Measurements from ENCODE around the gene CABYR. TPM values are rescaled to one million over a fixed set of nuclear protein-coding genes. Genes with fewer than 3 reads are reported as not detected.

CABYR gene
- total and polyA plus RNA-seq, 2 of the 13 experiments (the other 11 are each of a cell fraction or from before 2014, with no cell fraction given) = 0.71 to 0.88 TPM

DNA sequence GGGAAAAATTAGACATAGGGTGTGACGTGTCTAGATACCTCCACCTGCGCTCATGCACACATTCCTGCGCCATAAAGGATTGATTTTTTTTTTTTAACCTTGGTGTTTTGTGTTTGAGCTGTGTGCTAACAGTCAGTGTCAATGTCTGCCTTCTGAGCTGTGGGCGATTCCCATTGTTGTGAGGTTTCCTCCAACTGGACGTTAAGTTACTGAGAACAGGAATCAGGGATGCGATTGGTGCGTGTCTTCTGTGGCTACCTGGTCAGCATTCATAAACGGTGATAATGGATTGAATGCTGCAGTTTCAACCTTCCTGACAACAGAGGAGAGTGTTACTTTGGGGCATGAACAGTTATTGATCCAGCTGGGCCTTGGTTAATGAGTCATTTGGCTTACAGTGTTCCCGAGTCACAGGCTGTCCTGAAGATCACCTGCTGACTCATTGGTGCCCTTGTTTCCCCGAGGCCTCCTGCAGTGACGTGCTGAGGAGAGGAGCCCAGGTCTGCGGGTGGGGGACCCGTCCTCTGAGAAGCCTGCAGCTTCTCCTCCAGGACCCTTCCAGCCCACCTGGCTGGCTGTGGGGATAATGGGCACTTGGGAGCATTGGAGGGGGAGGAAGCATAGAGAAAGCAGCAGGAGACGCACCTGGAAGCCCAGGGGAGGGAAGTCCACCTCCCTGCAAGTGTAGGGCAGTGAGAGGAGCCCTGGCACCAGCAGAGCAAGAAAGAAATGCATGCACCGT, 25.8 kb upstream of the CABYR start (continued):
- TF ChIP-seq, protein P1, sequence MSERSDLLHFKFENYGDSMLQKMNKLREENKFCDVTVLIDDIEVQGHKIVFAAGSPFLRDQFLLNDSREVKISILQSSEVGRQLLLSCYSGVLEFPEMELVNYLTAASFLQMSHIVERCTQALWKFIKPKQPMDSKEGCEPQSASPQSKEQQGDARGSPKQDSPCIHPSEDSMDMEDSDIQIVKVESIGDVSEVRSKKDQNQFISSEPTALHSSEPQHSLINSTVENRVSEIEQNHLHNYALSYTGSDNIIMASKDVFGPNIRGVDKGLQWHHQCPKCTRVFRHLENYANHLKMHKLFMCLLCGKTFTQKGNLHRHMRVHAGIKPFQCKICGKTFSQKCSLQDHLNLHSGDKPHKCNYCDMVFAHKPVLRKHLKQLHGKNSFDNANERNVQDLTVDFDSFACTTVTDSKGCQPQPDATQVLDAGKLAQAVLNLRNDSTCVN (CRISPR knock-in tag; IDR thresholded peaks at IDR 0.05; ENCODE audit: borderline replicate concordance) = no peak
- TF ChIP-seq TOPORS (CRISPR knock-in tag; IDR thresholded peaks at IDR 0.05) = peak; percentile 63; the same call in 1 of the 2 replicates
- TF ChIP-seq, protein P2, sequence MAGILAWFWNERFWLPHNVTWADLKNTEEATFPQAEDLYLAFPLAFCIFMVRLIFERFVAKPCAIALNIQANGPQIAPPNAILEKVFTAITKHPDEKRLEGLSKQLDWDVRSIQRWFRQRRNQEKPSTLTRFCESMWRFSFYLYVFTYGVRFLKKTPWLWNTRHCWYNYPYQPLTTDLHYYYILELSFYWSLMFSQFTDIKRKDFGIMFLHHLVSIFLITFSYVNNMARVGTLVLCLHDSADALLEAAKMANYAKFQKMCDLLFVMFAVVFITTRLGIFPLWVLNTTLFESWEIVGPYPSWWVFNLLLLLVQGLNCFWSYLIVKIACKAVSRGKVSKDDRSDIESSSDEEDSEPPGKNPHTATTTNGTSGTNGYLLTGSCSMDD (CRISPR knock-in tag; IDR thresholded peaks at IDR 0.05) = no peak
- TF ChIP-seq CREM (IDR thresholded peaks at IDR 0.05) = peak; percentile 72; the same call in 1 of the 2 replicates
- TF ChIP-seq CREM (CRISPR knock-in tag; IDR thresholded peaks at IDR 0.05) = no peak
- TF ChIP-seq ZNF737 (CRISPR knock-in tag; IDR thresholded peaks at IDR 0.05; ENCODE audit: borderline replicate concordance) = no peak
- TF ChIP-seq, protein P3, sequence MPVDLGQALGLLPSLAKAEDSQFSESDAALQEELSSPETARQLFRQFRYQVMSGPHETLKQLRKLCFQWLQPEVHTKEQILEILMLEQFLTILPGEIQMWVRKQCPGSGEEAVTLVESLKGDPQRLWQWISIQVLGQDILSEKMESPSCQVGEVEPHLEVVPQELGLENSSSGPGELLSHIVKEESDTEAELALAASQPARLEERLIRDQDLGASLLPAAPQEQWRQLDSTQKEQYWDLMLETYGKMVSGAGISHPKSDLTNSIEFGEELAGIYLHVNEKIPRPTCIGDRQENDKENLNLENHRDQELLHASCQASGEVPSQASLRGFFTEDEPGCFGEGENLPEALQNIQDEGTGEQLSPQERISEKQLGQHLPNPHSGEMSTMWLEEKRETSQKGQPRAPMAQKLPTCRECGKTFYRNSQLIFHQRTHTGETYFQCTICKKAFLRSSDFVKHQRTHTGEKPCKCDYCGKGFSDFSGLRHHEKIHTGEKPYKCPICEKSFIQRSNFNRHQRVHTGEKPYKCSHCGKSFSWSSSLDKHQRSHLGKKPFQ (CRISPR knock-in tag; IDR thresholded peaks at IDR 0.05; ENCODE audit: insufficient replicate concordance) = no peak
- TF ChIP-seq ZNF20 (CRISPR knock-in tag; IDR thresholded peaks at IDR 0.05) = no peak
- TF ChIP-seq ASH2L (IDR thresholded peaks at IDR 0.05; ENCODE audit: insufficient read length, low read depth, low read length) = peak; percentile 86
- TF ChIP-seq JUNB (CRISPR knock-in tag; IDR thresholded peaks at IDR 0.05; ENCODE audit: borderline replicate concordance) = peak; percentile 95
- no peak; the same call in 2 of the 3 replicates for TF ChIP-seq MXI1 (IDR thresholded peaks at IDR 0.05; ENCODE audit: borderline replicate concordance, low read depth, low read length)
- no peak for TF ChIP-seq REXO4 (CRISPR knock-in tag; IDR thresholded peaks at IDR 0.05; ENCODE audit: borderline replicate concordance)
- 0 out of 2 replicates have a peak, but pooled peaks have one; percentile 27 for TF ChIP-seq SIX4 (CRISPR knock-in tag; IDR thresholded peaks at IDR 0.05)
- TF ChIP-seq ZNF230 (CRISPR knock-in tag; IDR thresholded peaks at IDR 0.05) = no peak
- no peak for TF ChIP-seq HOXD1 (CRISPR knock-in tag; IDR thresholded peaks at IDR 0.05)
- TF ChIP-seq, protein P4, sequence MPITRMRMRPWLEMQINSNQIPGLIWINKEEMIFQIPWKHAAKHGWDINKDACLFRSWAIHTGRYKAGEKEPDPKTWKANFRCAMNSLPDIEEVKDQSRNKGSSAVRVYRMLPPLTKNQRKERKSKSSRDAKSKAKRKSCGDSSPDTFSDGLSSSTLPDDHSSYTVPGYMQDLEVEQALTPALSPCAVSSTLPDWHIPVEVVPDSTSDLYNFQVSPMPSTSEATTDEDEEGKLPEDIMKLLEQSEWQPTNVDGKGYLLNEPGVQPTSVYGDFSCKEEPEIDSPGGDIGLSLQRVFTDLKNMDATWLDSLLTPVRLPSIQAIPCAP (CRISPR knock-in tag; IDR thresholded peaks at IDR 0.05; ENCODE audit: low read depth) = no peak
- TF ChIP-seq MED8 (CRISPR knock-in tag; IDR thresholded peaks at IDR 0.05; ENCODE audit: insufficient replicate concordance) = no peak
- peak; percentile 28; the same call in 1 of the 2 replicates for TF ChIP-seq TCF7 (IDR thresholded peaks at IDR 0.05; ENCODE audit: low read depth)
- TF ChIP-seq SRF (IDR thresholded peaks at IDR 0.05; ENCODE audit: low read depth, low read length) = no peak
- no peak for TF ChIP-seq TBL1XR1 (IDR thresholded peaks at IDR 0.05; ENCODE audit: borderline replicate concordance, low read length, partially characterized antibody)
- TF ChIP-seq, protein P5, sequence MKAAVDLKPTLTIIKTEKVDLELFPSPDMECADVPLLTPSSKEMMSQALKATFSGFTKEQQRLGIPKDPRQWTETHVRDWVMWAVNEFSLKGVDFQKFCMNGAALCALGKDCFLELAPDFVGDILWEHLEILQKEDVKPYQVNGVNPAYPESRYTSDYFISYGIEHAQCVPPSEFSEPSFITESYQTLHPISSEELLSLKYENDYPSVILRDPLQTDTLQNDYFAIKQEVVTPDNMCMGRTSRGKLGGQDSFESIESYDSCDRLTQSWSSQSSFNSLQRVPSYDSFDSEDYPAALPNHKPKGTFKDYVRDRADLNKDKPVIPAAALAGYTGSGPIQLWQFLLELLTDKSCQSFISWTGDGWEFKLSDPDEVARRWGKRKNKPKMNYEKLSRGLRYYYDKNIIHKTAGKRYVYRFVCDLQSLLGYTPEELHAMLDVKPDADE (CRISPR knock-in tag; IDR thresholded peaks at IDR 0.05) = no peak
- TF ChIP-seq, protein P6, sequence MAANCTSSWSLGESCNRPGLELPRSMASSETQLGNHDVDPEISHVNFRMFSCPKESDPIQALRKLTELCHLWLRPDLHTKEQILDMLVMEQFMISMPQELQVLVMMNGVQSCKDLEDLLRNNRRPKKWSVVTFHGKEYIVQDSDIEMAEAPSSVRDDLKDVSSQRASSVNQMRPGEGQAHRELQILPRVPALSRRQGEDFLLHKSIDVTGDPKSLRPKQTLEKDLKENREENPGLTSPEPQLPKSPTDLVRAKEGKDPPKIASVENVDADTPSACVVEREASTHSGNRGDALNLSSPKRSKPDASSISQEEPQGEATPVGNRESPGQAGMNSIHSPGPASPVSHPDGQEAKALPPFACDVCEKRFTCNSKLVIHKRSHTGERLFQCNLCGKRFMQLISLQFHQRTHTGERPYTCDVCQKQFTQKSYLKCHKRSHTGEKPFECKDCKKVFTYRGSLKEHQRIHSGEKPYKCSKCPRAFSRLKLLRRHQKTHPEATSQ (CRISPR knock-in tag; IDR thresholded peaks at IDR 0.05; ENCODE audit: borderline replicate concordance) = peak; percentile 57; the same call in 1 of the 2 replicates

Measured in HepG2 (cell line).